ENCODE data around the gene MAFG.
A peak's percentile ranks its signal among the peaks of the same experiment; 100 is the strongest.

MAFG gene

DNA sequence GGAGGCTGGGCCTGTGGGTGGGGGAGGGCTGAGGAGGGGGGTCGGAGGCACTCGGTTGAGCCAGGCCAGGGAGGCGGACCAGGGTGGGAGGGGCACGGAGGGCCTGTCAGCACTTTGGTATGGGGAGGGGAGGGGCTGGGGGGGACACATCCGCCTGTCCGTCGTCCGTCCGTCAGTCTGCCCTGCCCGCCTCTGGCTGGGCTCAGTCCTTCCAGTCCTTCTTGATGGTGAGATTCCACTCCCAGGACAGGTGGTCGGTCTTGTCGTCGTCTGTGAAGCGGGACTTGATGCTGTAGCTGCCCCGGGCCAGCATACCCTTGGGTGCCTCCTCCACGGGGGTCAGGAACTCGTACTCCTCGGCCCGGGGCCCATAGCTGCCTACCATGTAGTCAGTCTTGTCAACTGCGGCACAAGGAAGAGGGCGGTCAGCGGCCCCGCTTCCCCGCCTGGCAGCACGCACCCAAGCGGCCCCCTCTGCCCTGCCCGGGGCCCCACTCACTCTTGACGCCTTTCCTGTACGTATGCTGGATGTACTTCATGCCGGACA, 58.8 kb downstream of the MAFG start:
- FAIRE-seq (no peak), DNase-seq (ENCODE audit: low spot score) (peak; percentile 77)

Data from RCC 7860 (cell line).